GM12891 (cell line): Measurements from ENCODE around the gene CNTN4.

ENCODE experiments used
- DNase-seq: peaks from one replicate; pipeline ENCODE4 v3.0.0; 2011; ENCODE audit warnings: low spot score; ENCODE audit not compliant: insufficient read length
- FAIRE-seq: peaks from 2 replicates; lab custom pipeline; 2011; peaks lifted over from hg19 to GRCh38; lab: Jason Lieb, UNC
- PAX5 ChIP-seq: IDR thresholded peaks from 2 replicates; pipeline ENCODE4 v1.6.1; 2011; ENCODE audit warnings: low read length, moderate library complexity, mild to moderate bottlenecking; ENCODE audit not compliant: insufficient read depth, severe bottlenecking
- POLR2A ChIP-seq: IDR thresholded peaks from 2 replicates; pipeline ENCODE4 v1.6.1; 2011; ENCODE audit warnings: low read depth, low read length, control low read depth
- POLR2AphosphoS5 ChIP-seq: IDR thresholded peaks from 2 replicates; pipeline ENCODE4 v1.6.1; 2011; ENCODE audit warnings: low read depth, low read length, control low read depth
- POU2F2 ChIP-seq: IDR thresholded peaks from 2 replicates; pipeline ENCODE4 v1.6.1; 2011; ENCODE audit warnings: low read depth, mild to moderate bottlenecking, control low read depth, low read length, moderate library complexity
- SPI1 ChIP-seq: IDR thresholded peaks from 2 replicates; pipeline ENCODE4 v1.6.1; 2011; ENCODE audit warnings: low read depth, low read length, control low read depth
- TAF1 ChIP-seq: IDR thresholded peaks from 2 replicates; pipeline ENCODE4 v1.6.1; 2011; ENCODE audit warnings: low read depth, low read length, control low read depth

CNTN4 gene

GRCh38 chr3:2362122-2362521 is 263.5 kb downstream of the CNTN4 start:
- FAIRE-seq, result no peak
- no peak for DNase-seq
- TF ChIP-seq POU2F2, result no peak
- no peak for TF ChIP-seq SPI1
- TF ChIP-seq POLR2AphosphoS5, result no peak
- no peak for TF ChIP-seq TAF1
- TF ChIP-seq POLR2A, result no peak
- no peak for TF ChIP-seq PAX5

- TF ChIP-seq PAX5 (no peak), TAF1 (no peak), POLR2A (no peak), SPI1 (no peak), POU2F2 (no peak)
- FAIRE-seq (no peak), DNase-seq (no peak)
Observed at GRCh38 chr3:2363854-2364253, 265.2 kb downstream of the CNTN4 start.

GRCh38 chr3:2370317-2370716 is 271.7 kb downstream of the CNTN4 start:
- DNase-seq (no peak), FAIRE-seq (no peak)
- TF ChIP-seq PAX5, result no peak
- no peak for TF ChIP-seq POLR2AphosphoS5
- no peak for TF ChIP-seq POLR2A
- no peak for TF ChIP-seq SPI1
- TF ChIP-seq TAF1, result no peak
- no peak for TF ChIP-seq POU2F2

- FAIRE-seq (no peak), DNase-seq (no peak)
- TF ChIP-seq SPI1, result no peak
- TF ChIP-seq POU2F2, result no peak
- no peak for TF ChIP-seq PAX5
- no peak for TF ChIP-seq TAF1
- no peak for TF ChIP-seq POLR2AphosphoS5
- TF ChIP-seq POLR2A, result no peak
Observed at GRCh38 chr3:2372306-2372705, 273.6 kb downstream of the CNTN4 start.

- FAIRE-seq (no peak), DNase-seq (no peak)
- TF ChIP-seq TAF1, result no peak
- no peak for TF ChIP-seq POLR2A
- no peak for TF ChIP-seq POU2F2
- no peak for TF ChIP-seq PAX5
- no peak for TF ChIP-seq SPI1
- no peak for TF ChIP-seq POLR2AphosphoS5
Observed at GRCh38 chr3:2375376-2375775, 276.7 kb downstream of the CNTN4 start.

- no peak for TF ChIP-seq SPI1
- TF ChIP-seq POLR2AphosphoS5, result no peak
- TF ChIP-seq PAX5, result no peak
- no peak for TF ChIP-seq POU2F2
- TF ChIP-seq TAF1, result no peak
- TF ChIP-seq POLR2A, result no peak
- FAIRE-seq, result no peak
Observed at GRCh38 chr3:2377281-2377680, 278.6 kb downstream of the CNTN4 start.

GRCh38 chr3:2390926-2391532 is 292.4 kb downstream of the CNTN4 start:
- no peak for TF ChIP-seq SPI1
- DNase-seq (no peak), FAIRE-seq (no peak)

More at GRCh38 chr3:2377281-2377680, 278.6 kb downstream of the CNTN4 start:
- no peak for DNase-seq

- no peak for TF ChIP-seq POU2F2
- TF ChIP-seq PAX5, result no peak
- TF ChIP-seq POLR2AphosphoS5, result no peak
- TF ChIP-seq POLR2A, result no peak
- no peak for TF ChIP-seq TAF1
- TF ChIP-seq SPI1, result no peak
- DNase-seq, result no peak
- FAIRE-seq, result no peak
Observed at GRCh38 chr3:2391896-2392295, 293.2 kb downstream of the CNTN4 start.

GRCh38 chr3:2392981-2393380 is 294.3 kb downstream of the CNTN4 start:
- FAIRE-seq, result no peak
- no peak for DNase-seq
- TF ChIP-seq POU2F2 (no peak), TAF1 (no peak), SPI1 (no peak), POLR2AphosphoS5 (no peak), POLR2A (no peak), PAX5 (no peak)

- no peak for TF ChIP-seq POU2F2
- TF ChIP-seq POLR2AphosphoS5, result no peak
- no peak for TF ChIP-seq POLR2A
- no peak for TF ChIP-seq SPI1
- no peak for TF ChIP-seq TAF1
- no peak for TF ChIP-seq PAX5
- DNase-seq (no peak), FAIRE-seq (no peak)
Observed at GRCh38 chr3:2415083-2415482, 316.4 kb downstream of the CNTN4 start.
